Endothelial cell (in vitro differentiated cells): ENCODE results near the gene SBK2. TPM values are rescaled to one million over a fixed set of nuclear protein-coding genes. Genes with fewer than 3 reads are reported as not detected.

Experiments used
- DNase-seq: peaks from one replicate; pipeline ENCODE4 v3.0.0; 2021; ENCODE audit warnings: low spot score
- H3K27ac Mint-ChIP-seq: one replicate; pipeline ENCODE4 v1.8.0; 2021; ENCODE audit warnings: mixed read lengths, inconsistent platforms; ENCODE audit not compliant: unreplicated experiment
- H3K27me3 Mint-ChIP-seq: one replicate; pipeline ENCODE4 v1.8.0; 2021; ENCODE audit warnings: mild to moderate bottlenecking, moderate library complexity, mixed read lengths, inconsistent platforms; ENCODE audit not compliant: unreplicated experiment
- H3K36me3 Mint-ChIP-seq: one replicate; pipeline ENCODE4 v1.8.0; 2021; ENCODE audit warnings: mild to moderate bottlenecking, low read depth, mixed read lengths, inconsistent platforms; ENCODE audit not compliant: unreplicated experiment
- H3K4me1 Mint-ChIP-seq: one replicate; pipeline ENCODE4 v1.8.0; 2021; ENCODE audit warnings: mild to moderate bottlenecking, mixed read lengths, inconsistent platforms; ENCODE audit not compliant: unreplicated experiment
- H3K4me3 Mint-ChIP-seq: one replicate; pipeline ENCODE4 v1.8.0; 2021; ENCODE audit warnings: mild to moderate bottlenecking, mixed read lengths, inconsistent platforms; ENCODE audit not compliant: unreplicated experiment
- H3K9me3 Mint-ChIP-seq: one replicate; pipeline ENCODE4 v1.8.0; 2021; ENCODE audit warnings: mixed read lengths, inconsistent platforms; ENCODE audit not compliant: unreplicated experiment
- CTCF ChIP-seq: fragments of 200-600 bp; sonication (generic); IDR thresholded peaks from one replicate; pipeline ENCODE4 v1.5.0; 2021; ENCODE audit warnings: antibody characterized with exemption; ENCODE audit not compliant: unreplicated experiment
- total RNA-seq: library from RNA; stranded (reverse); fragmentation: NEBNext Ultra II Directional; extraction: Animal tissue kit (Norgen Biotek cat#: 25700); gene quantifications from one replicate; pipeline ENCODE4 v1.2.1, GENCODE V29; 2021; ENCODE audit not compliant: unreplicated experiment

Gene SBK2
- total RNA-seq, 1 donor from 2014 or later = 0.69 TPM

GRCh38 chr19:55520691-55521292 is 16.1 kb downstream of the SBK2 start:
- H3K27ac Mint-ChIP-seq = no peak overlapping the region
- no peak for TF ChIP-seq CTCF
- H3K4me1 Mint-ChIP-seq = no peaks in the 10 kb centered on the region
- no peak for DNase-seq
- no peaks in the 10 kb centered on the region for H3K9me3 Mint-ChIP-seq
- H3K4me3 Mint-ChIP-seq = no peak overlapping the region
- no peaks in the 10 kb centered on the region for H3K36me3 Mint-ChIP-seq
- no peaks in the 10 kb centered on the region for H3K27me3 Mint-ChIP-seq

GRCh38 chr19:55519451-55520311 is 17.3 kb downstream of the SBK2 start:
- Mint-ChIP-seq H3K9me3 (no peaks in the 10 kb centered on the region), H3K4me3 (no peak overlapping the region), H3K27ac (no peak overlapping the region), H3K4me1 (no peaks in the 10 kb centered on the region), H3K36me3 (no peaks in the 10 kb centered on the region), H3K27me3 (no peaks in the 10 kb centered on the region)
- no peak for TF ChIP-seq CTCF
- DNase-seq = no peak

- TF ChIP-seq CTCF = peak; percentile 46
- H3K9me3 Mint-ChIP-seq = no peaks in the 10 kb centered on the region
- H3K36me3 Mint-ChIP-seq = no peaks in the 10 kb centered on the region
- DNase-seq = peak; percentile 93
- H3K27me3 Mint-ChIP-seq = no peaks in the 10 kb centered on the region
- H3K4me3 Mint-ChIP-seq = no peak overlapping the region
- no peaks in the 10 kb centered on the region for H3K4me1 Mint-ChIP-seq
- peak overlapping the region; percentile 59 for H3K27ac Mint-ChIP-seq
Observed at GRCh38 chr19:55516878-55517620, 19.9 kb downstream of the SBK2 start.

- Mint-ChIP-seq H3K4me3 (no peak overlapping the region), H3K36me3 (no peaks in the 10 kb centered on the region), H3K9me3 (no peaks in the 10 kb centered on the region), H3K27me3 (peaks cover 2% of the 10 kb centered on the region), H3K27ac (peak overlapping the region; percentile 3), H3K4me1 (no peaks in the 10 kb centered on the region)
- no peak for DNase-seq
- no peak for TF ChIP-seq CTCF
Observed at GRCh38 chr19:55508120-55508519, 28.8 kb downstream of the SBK2 start.

- Mint-ChIP-seq H3K9me3 (no peaks in the 10 kb centered on the region), H3K4me3 (no peak overlapping the region), H3K36me3 (peaks cover 6% of the 10 kb centered on the region), H3K4me1 (no peaks in the 10 kb centered on the region), H3K27me3 (peaks cover 4% of the 10 kb centered on the region), H3K27ac (no peak overlapping the region)
- no peak for DNase-seq
- TF ChIP-seq CTCF = no peak
Observed at GRCh38 chr19:55504981-55505380, 32.0 kb downstream of the SBK2 start.
